Stimulated activated CD4-positive, alpha-beta T cell treated with anti-CD3 and anti-CD28 coated beads, Interleukin-15, amount 100 ng/mL, for 1 hour (primary cell): ENCODE results near the gene DHCR24.
"Not testable (repeated sequence)": the region's sequence is repeated elsewhere in the genome, so short reads cannot be mapped to it uniquely, and the experiment has no call there.

ENCODE experiments used
- DNase-seq, 2 donors: peaks; one replicate each; pipeline ENCODE4 v3.0.0-alpha.2; 2020; ENCODE audit warnings: low read depth in 1 of 2, low spot score in 1 of 2

The DHCR24 gene

DNA sequence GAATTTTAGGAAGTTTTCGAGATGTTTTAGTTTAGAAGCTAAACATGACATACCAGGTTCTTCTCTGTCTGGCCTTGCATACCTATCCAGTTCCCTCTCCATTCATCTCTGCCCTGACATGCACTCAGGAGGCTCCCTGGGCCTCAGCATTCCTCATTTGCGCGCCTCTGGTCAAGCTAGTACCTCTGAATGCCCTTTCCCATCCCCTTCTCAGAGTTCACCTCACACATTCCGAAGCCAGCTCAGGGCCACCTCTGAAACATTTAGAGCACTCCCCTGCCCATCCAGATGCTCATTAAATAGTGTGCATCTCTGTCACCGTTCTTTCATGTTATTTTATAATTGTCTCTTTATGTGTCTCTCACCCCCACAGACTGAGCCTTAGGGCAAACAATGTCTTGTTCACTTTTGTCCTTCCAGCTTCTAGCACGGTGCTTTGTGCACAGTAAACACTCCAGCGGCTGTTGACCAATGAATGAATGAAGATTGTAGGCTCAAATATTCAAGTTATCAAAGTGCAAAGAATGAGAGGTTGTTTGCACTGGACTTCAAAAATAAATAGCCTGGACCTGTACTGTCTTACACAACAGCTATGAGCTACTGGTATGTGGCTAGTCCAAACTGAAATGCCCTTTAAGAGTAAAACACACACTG, 1.2 kb upstream of the DHCR24 start:
- no peak for DNase-seq

DNA sequence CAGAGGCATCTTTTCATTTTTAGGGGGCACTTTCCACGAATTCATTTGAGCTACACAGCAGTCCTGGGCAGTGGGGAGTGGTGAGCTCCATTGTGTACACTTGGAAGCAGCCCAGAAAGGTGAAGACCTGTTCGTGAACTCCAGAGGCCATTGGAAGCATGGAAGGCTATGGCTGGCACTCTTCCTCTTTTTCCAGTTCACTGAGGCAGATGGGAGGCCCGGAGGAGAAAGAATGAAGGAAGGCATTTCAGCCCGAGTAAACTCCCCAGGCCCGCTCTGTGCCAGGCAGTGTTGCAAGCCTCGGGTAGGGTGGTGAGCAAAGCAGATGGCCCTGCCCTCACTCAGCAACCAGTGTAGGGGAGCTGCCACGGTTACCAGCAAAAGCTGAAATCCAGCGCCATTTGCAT, 673 bp upstream of the DHCR24 start:
- no peak for DNase-seq

DNA sequence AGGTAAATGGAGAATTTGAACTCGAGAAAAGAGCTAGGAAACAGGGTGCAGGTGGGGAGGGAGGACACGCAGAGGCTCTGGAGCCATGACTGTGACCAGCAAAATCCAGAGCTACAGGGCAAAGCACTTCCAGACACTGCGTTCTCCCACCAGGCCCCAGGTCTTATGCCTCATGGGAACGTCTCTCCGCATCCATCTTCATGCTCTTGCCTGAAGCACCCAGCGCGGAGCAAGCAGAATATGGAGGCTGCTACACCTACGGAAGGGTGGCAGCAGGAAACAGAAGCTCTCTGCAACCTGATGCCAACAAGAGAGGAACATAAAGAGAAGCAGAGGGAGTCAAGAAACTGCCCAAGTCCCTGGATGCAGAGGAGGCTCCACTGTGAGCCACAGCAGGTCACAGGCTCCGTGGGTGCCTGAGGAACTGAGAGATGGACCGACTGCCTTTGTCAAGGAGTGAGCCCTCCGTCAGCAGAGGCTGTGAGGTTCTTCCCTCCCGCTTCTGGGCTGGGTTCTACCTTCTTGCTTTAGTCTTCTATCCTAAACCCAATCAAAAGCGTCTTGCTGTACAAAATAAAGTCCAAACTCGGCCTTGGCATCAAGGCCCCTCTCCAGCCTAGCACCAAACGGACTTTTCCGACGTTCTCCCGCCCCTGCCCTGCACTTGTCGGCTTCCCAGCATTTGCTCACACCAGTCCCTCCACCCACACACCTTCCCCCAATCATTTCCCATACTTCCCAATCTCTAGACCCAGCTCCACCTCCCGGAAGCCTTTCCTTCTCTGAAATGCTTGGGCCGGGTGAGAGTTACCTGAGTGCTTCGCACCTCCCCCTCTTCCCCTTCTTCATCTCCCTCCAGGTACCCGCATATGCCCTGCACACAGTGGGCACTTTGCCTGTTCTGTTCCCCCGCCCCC, 930 bp downstream of the DHCR24 start:
- DNase-seq = no peak

DNA sequence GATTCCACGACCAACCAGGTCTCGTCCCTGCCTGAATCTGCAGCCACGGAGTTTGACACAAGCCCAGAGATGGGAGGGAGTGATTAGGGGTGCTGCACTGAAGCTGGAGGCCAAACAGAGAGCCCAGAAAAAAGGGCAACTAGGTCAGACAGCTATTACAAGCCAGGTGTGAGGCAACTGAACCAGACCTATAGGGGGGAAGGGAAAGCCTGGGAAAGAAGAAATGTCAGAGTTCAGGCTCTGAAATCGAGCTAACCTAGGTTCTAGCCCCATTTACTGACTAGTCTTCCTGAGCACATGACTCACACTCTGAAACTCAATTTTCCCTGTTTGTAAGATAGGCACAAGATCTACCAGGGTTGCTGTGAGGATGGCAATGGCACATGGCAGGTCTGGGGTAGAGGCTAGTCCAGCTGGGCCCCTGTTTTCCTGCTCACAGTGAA, 1.7 kb downstream of the DHCR24 start:
- DNase-seq = no peak

DNA sequence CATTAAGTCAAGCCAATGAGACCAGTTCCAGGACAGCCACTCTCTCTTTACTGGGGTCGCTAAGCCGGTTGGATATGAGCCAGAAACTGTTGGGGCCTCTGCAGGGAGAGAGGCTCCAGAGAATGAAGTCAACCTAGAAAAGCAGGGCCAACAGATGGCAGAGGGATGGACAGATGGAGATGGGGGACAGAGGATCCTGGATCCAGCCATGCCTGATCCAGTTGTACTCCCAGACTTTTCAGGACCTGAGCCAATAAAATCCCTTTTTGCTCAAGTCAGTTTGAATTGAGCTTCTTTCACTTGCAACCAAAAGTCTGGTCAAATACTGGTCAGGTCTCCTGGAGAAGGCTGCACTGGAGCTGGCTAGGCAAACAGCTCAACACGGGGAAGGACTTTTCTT, 2.2 kb downstream of the DHCR24 start:
- no peak for DNase-seq

DNA sequence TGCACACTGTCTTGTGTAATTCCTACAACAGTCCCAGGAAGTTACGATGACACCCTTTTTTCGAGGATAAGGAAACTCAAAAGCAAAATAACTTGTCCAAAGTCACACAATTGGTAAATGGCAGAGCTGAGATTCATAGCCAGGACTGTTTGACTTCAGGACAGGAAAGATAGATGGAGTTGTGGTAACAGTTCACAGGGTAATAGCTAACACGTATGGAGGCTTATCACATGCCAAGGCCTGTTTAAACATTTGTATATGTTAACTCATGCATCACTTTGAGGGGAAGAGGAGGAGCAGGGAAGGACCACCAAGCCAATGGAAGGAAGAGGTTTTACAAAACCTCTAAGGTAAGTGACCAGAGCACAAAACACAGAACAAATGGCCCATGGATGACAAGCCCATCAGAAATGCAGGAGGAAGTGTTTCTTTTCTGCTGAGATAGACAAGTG, 2.8 kb downstream of the DHCR24 start:
- no peak for DNase-seq

DNA sequence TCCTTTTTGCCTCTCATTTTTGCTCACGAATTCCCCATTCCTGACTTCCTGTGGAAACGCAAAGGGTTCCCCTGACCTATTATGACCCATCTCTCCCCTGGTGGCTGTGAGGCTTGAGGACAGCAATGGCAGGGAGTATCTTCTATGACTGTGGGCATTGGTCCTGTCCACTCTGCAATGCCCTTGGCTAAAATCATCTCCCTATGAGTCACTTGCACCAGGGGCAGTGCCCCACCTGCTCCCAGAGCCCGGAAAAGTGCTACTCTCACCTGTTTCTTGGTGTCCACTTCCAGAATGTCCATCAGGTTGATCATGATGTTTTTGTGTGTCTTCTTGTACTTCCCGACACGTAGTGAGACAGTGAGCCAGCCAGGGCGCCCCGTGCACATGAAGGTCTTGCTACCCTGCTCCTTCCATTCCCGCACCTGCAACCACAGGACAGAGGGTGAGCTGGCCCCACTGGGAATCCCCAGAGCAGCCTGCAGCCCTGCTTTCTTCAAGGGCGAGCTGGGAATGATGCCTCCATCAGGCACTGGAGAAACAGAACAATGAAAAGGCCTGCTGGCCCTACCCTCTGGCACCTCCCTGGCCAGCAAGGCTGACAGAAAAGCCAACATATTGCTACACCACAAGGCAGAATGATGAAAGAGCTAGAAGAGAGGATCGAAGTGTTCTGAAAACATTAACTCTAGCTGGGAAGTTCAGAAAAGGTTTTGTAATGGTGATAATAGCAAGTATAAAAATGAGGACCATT, 3.5 kb downstream of the DHCR24 start:
- no peak for DNase-seq

DNA sequence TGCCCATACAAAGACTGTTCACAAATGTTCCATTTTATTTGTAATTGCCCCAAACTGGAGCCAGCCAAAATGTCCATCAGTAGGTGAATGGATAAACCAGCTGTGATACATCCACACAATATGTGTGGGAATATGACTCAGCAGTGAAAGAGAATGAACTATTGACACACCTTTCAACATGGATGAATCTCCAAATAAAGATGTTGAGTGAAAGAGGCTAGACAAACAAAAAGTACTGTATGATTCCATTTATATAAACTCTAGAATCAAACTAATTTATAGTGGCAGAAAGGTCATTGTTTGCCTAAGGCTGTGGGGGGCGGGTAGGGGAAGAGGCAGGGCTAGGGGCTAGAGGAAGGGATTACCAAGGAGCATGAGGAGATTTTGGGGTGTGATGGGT, 4.5 kb downstream of the DHCR24 start:
- no peak for DNase-seq

DNA sequence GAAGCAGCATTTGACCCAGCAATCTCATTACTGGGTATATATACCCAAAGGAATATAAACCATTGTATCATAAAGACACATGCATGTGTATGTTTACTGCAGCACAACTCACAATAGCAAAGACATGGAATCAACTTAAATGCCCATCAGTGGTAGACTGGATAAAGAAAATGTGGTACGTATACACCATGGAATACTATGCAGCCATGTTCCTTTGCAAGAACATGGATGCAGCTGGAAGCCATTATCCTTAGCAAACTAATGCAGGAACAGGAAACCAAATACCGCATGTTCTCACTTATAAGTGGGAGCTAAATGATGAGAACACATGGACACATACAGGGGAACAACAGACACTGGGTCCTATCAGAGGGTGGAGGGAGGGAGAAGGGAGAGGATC, 5.4 kb downstream of the DHCR24 start:
- DNase-seq = not testable (repeated sequence)

DNA sequence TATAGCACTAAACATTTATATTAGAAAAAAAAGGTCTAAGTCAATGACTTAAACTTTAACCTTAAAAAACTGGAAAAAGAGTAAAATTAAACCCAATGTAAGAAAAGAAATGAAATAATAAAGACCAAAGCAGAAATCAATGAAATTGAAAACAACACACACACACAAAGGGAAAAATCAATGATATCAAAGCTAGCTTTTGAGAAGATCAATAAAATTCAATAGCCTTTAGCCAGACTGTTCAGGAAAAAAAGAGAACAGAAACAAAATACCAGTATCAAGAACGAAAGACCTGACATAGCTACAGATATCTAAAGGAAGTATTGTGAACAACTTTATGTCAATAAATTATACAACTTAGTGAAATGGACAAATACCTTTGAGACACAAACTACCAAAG, 7.1 kb downstream of the DHCR24 start:
- no peak for DNase-seq

DNA sequence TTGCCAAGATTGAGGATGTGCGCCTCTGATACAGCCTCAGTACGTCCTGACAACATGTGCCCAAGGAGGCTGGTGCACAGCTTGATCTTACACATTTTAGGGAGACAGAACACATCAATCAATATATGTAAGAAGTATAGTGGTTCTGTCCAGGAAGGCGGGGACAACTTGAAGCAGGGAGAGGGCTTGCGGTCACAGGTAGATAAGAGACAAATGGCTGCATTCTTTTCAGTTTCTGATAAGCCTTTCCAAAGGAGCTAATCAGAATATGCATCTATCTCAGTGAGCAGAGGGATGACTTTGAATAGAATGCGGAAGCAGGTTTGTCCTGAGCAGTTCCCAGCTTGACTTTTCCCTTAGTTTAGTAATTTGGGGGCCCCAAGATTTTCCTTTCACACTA, 10.2 kb downstream of the DHCR24 start:
- no peak for DNase-seq

DNA sequence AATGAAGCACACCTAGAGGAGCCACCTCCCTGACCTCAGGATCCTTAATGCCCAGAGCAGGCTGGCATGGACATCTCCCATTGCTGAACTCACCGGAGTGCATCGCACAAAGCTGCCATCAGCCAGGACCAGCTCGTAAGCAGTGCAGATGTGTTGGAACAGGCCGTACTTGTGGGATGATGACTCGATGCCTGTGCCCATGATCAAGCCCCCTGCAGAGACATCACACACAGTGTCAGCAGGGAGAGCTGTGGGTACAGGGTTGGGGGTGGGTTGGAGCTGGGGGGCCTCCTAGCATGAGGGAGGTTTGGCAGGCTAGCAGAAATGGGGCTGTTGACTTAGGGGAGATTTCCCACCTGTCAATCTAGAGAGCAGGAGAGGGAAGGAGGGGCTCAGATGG, 12.0 kb downstream of the DHCR24 start:
- DNase-seq = no peak

DNA sequence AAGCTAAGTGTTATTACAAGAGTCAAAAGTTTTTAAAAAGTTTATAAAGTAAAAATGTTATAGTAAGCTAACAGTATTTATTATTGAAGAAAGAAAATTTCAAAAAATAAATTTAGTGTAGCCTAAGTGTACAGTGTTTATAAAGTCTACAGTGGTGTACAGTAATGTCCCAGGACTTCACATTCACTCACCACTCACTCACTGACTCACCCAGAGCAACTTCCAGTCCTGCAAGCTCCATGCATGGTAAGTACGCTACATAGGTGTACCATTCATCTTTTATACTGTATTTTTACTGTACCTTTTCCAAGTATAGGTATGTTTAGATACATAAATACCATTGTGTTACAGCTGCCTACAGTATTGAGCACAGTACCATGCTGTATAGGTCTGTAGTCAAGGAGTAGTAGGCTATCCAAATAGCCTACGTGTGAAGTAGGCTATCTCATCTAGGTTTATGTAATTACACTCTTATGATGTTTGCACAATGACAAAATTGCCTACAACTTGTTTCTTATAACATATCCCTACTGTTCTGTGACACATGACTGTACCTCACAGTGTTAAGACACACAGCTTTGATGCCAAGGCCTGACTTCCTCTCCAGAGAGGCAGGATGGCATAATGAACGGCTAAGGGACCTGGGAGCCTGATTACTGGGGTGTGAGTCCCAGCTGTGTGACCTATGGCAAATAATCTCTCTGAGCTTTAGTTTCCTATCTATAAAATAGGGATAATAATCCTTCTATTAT, 12.7 kb downstream of the DHCR24 start:
- DNase-seq = no peak

DNA sequence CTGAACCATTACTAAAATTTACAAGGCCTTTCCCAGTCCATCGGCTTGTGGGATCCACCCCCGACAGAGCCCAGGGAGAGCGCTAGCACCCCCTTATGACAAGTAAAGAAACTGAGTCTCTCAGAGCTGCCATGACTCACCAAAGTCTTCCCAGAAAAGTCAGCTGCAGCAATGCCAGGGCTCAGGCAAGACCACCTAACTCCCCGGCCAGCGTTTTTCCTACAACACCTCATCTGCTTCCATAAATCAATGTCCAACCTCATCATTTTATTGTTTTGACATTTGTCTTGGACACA, 15.0 kb downstream of the DHCR24 start:
- DNase-seq = no peak

DNA sequence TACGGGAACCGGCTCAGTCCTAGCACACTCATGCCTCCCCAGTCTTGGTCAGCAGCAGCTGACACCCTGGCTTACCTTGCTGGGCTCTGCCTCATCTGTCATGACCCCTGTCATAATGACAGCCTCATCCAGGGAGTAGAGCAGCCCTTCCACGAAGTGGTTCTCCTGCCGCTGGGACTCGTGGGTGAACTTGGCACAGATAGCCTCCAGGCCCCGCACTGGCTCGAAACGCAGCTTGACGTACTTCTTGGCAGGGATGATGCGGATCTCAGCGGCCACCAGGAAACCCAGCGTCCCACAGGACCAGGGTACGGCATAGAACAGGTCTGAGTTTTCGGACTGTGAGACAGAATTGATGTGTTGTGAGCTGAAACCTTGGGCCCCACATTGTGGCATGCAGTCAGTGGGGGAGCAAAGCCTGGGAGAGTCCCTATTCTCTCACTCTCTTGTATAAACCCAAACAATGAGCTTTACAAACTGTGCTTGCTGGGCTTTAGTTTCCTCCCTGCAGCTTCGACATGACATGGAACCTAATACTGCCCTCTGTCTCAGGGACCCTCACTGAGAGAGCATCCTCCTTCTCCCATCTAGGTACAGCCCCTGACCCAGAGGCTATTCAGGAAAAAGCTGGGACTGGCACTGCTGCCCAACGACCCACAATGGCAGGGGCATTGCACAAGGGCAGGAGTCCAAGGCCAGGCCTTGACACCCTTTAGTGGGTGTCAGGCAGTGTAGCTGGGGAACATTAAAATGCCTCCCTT, 15.5 kb downstream of the DHCR24 start:
- DNase-seq = no peak

DNA sequence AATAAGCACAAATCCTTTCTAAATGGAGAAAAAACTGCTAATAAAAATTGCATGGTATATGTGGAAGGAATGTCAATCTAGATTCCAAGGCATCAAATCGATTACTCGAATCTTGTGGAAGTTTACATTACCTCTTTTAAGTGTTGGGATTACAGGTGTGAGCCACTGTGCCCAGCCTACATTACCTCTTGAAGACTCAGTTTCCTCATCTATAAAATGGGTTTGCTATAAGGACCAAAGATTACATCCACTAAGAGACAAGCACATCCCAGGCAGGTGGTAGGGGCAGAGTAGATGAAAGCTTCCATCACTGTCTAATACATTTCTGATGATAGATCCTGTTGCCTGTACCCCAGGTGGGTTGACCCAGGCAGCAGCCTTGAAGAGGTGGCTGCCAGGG, 16.1 kb downstream of the DHCR24 start:
- DNase-seq = no peak

DNA sequence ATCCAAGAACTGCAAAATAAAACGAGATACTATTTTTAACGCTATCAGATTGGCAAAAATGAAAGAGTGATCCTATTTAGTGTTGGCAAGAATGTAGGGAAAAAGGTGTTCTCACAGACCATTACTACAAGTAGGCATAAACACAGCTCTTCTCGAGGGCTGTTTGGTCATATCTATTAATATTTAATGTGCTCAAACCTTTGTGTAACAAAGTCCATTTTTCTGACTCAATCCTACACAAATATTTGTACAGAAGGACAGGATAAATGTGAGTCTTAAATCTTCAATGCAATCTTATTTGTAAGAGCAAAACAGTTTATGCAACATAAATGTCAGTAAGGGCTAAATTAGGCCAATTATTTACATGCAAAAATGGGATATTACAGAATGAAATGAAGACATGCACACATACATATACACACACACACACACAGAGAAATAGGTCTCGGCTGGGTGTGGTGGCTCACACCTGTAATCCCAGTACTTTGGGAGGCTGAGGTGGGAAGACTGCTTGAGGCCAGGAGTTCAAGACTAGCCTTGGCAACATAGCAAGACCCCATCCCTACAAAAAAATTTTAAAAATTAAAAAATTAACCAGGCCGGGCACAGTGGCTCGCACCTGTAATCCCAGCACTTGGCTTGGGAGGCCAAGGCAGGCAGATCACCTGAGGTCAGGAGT, 17.7 kb downstream of the DHCR24 start:
- DNase-seq = no peak

DNA sequence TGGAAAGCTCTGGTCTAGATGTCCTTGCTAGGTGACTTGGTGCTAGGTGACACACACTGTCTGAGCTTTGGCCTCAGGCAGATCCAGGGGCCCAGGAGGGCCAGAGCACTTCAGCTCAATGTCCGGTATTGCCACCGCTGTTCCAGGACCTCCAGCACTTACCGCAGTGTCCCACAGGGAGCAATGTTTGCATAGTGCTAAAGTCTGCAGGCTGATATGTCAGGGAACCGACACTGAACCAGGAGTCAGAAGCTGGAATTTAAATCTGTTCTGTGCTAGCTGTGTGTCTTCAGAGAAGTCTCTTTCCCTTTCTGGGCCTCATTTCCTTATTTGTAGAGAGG, 19.3 kb downstream of the DHCR24 start:
- DNase-seq = no peak

DNA sequence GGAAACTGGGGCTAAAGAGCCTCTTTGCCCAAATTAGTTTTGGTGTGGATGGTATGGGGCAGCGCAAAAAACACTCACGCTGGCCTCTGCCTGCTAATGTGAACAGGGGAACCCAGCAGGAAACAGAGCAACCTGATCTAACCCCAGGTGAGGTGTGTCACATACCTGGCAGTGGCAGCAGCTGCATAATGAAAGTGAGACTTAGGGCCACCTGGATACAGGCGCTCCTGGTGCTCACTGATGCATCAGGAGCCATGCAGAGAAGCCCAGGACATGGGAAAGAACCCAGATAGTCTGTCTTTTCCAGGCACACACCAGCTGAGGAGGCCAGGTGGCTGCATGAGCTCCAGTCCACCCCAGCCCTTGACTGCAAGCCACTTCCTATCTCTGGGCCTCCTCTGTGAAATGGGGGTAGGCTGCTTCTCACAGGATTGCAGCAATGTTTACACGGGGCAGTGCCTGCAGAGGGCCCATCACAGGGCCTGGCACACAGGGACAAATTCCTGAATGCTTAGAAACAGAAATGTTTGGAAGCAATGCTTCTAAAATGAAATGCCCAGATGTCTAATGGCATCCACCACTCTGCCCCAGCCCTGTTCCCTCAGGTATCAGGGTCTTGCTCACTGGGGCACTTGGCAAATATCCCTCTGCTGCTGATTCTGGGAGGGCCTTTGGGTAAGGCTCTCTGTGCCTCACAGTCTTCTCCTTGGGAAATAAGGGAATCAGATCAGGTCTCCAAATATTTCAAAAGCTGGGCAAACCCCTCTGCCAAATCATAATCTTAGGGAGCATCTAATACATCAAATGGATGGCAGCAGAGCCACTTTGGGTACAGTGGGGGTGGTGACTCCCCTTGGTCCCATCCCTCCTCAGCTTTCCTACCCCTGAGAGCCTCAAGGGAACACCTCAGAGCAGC, 19.9 kb downstream of the DHCR24 start:
- no peak for DNase-seq
